ENCODE results near the gene AP3S1. TPM values are rescaled to one million over a fixed set of nuclear protein-coding genes. Genes with fewer than 3 reads are reported as not detected.

The AP3S1 gene
- total and polyA plus RNA-seq, 2 of the 13 experiments (the other 11 are each of a cell fraction or from before 2014, with no cell fraction given) = 50.5 to 85.9 TPM

GRCh38 chr5:115796656-115797055 is 45.1 kb upstream of the AP3S1 start (continued):
- peak; percentile 59 for TF ChIP-seq PAXIP1 (CRISPR knock-in tag; conservative IDR thresholded peaks at IDR 0.05)
- TF ChIP-seq POGZ (CRISPR knock-in tag; IDR thresholded peaks at IDR 0.05) = no peak
- TF ChIP-seq ZBTB1 (CRISPR knock-in tag; IDR thresholded peaks at IDR 0.05; ENCODE audit: borderline replicate concordance) = no peak
- peak; percentile 62 for TF ChIP-seq ZMYM4 (CRISPR knock-in tag; IDR thresholded peaks at IDR 0.05)
- no peak for TF ChIP-seq ZFAT (CRISPR knock-in tag; conservative IDR thresholded peaks at IDR 0.05)
- TF ChIP-seq PPARG (CRISPR knock-in tag; conservative IDR thresholded peaks at IDR 0.05) = 0 out of 2 replicates have a peak, but pooled peaks have one; percentile 45
- no peak for TF ChIP-seq SMARCE1 (IDR thresholded peaks at IDR 0.05; ENCODE audit: borderline replicate concordance)
- TF ChIP-seq SRSF1 (optimal IDR thresholded peaks at IDR 0.05; ENCODE audit: low read depth, low read length) = no peak
- peak; percentile 50; the same call in 1 of the 2 replicates for TF ChIP-seq GFI1 (CRISPR knock-in tag; IDR thresholded peaks at IDR 0.05; ENCODE audit: borderline replicate concordance)
- TF ChIP-seq CENPBD1 (CRISPR knock-in tag; IDR thresholded peaks at IDR 0.05; ENCODE audit: borderline replicate concordance, low read depth) = no peak
- TF ChIP-seq THAP9 (CRISPR knock-in tag; IDR thresholded peaks at IDR 0.05; ENCODE audit: borderline replicate concordance) = no peak

All from HepG2 (cell line).